A549 treated with dexamethasone at 1 μM for 4 hours (cell line): ENCODE data around the gene KBTBD6. TPM values are rescaled to one million over a fixed set of nuclear protein-coding genes. Genes with fewer than 3 reads are reported as not detected.

Experiments
- total RNA-seq: library from RNA; stranded (reverse); fragments of 200-300 nt; extraction: Qiagen RNA extraction; gene quantifications from 5 replicates; pipeline ENCODE4 v1.2.3, GENCODE V29; 2022

The KBTBD6 gene, protein sequence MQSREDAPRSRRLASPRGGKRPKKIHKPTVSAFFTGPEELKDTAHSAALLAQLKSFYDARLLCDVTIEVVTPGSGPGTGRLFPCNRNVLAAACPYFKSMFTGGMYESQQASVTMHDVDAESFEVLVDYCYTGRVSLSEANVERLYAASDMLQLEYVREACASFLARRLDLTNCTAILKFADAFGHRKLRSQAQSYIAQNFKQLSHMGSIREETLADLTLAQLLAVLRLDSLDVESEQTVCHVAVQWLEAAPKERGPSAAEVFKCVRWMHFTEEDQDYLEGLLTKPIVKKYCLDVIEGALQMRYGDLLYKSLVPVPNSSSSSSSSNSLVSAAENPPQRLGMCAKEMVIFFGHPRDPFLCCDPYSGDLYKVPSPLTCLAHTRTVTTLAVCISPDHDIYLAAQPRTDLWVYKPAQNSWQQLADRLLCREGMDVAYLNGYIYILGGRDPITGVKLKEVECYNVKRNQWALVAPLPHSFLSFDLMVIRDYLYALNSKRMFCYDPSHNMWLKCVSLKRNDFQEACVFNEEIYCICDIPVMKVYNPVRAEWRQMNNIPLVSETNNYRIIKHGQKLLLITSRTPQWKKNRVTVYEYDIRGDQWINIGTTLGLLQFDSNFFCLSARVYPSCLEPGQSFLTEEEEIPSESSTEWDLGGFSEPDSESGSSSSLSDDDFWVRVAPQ
- total RNA-seq: 4.6 to 6.4 TPM (median 5.3 TPM) in 5 replicates

GRCh38 chr13:41132512-41133152 is at the start of gene KBTBD6:
Gene KBTBD6, minus strand, starts transcription at chr13:41132802. Its CDS starts 291 bp downstream, at chr13:41132511.

Other genes with a start within 250 kb of the KBTBD6 start
- gene ELF1, start 113.5 kb downstream of the KBTBD6 start, total RNA-seq: 38.7 to 54.5 TPM (median 47.0 TPM) in 5 replicates
- gene WBP4, start 71.3 kb downstream of the KBTBD6 start, total RNA-seq: 8.5 to 11.1 TPM (median 9.8 TPM) in 5 replicates
- 2.1 to 3.1 TPM (median 2.9 TPM) in 5 replicates for gene KBTBD7, start 61.8 kb upstream of the KBTBD6 start, total RNA-seq
- gene MTRF1, start 130.8 kb upstream of the KBTBD6 start, total RNA-seq: 3.9 to 5.5 TPM (median 5.1 TPM) in 5 replicates
- 6.4 to 8.6 TPM (median 6.9 TPM) in 5 replicates for gene NAA16, start 178.5 kb upstream of the KBTBD6 start, total RNA-seq